GM12878 (cell line): Measurements from ENCODE around the gene CD248. TPM values are rescaled to one million over a fixed set of nuclear protein-coding genes. Genes with fewer than 3 reads are reported as not detected.

Experiments used
- ATAC-seq: fragments of 200-7000 bp; cut with Tn5 transposase; 3 replicates; pipeline ENCODE4 v1.9.1; 2020; ENCODE audit warnings: mild to moderate bottlenecking, moderate library complexity
- BruUV-seq: library from RNA; stranded (reverse); fragments of 400-500 nt; replicated peaks from 2 replicates; lab custom pipeline; 2021; lab: Mats Ljungman, UMichigan
- CTCF ChIA-PET: fragments of 300-600 bp; sonication (Branson Sonifier 250); formaldehyde crosslinking; extraction: SDS; loops from one replicate; lab custom pipeline; 2021; ENCODE audit warnings: inconsistent platforms; lab: Yijun Ruan, JAX
- POLR2A ChIA-PET: fragments of 350-600 bp; formaldehyde crosslinking; extraction: SDS; loops from one replicate; lab custom pipeline; 2021; ENCODE audit warnings: inconsistent platforms; lab: Charles Lee
- RAD21 ChIA-PET: fragments of 300-600 bp; sonication (Branson Sonifier 250); formaldehyde crosslinking; loops from one replicate; lab custom pipeline; 2023; ENCODE audit warnings: antibody characterized with exemption; ENCODE audit not compliant: unreplicated experiment; lab: Charles Lee
- SMC1A ChIA-PET: fragments of 300-600 bp; sonication (Branson Sonifier 250); formaldehyde crosslinking; loops from one replicate; lab custom pipeline; 2023; ENCODE audit not compliant: unreplicated experiment, uncharacterized antibody; lab: Charles Lee
- DNase-seq: peaks from one replicate; pipeline ENCODE4 v3.0.0-alpha.2; 2011; ENCODE audit warnings: low read depth, low spot score
- FAIRE-seq: peaks from 3 replicates; lab custom pipeline; 2011; peaks lifted over from hg19 to GRCh38; lab: Jason Lieb, UNC
- H2AFZ ChIP-seq: 2 replicates; pipeline ENCODE4 v1.6.0; 2011; ENCODE audit warnings: low read depth, low read length, control low read depth; ENCODE audit not compliant: control insufficient read depth
- H3K27ac ChIP-seq: 2 replicates; pipeline ENCODE4 v1.5.1; 2011; ENCODE audit warnings: control low read depth; ENCODE audit not compliant: control insufficient read depth, insufficient read depth
- H3K27me3 ChIP-seq, 2 experiments: replicated peaks in 1 of 2; 2 replicates each; pipeline versions ENCODE4 v1.6.0 to v1.6.1; 2011; ENCODE audit warnings: low read length in 1 of 2; ENCODE audit not compliant: control insufficient read depth in 2 of 2, insufficient read depth in 2 of 2
- H3K36me3 ChIP-seq, 2 experiments: 2 replicates each; pipeline ENCODE4 v1.5.1; 2011; ENCODE audit warnings: low read length in 1 of 2; ENCODE audit not compliant: control insufficient read depth in 2 of 2, insufficient read depth in 2 of 2
- H3K4me1 ChIP-seq: 2 replicates; pipeline ENCODE4 v1.6.1; 2011; ENCODE audit warnings: mild to moderate bottlenecking, low read length, moderate library complexity, mixed read lengths; ENCODE audit not compliant: control insufficient read depth, insufficient read depth
- H3K4me2 ChIP-seq: 2 replicates; pipeline ENCODE4 v1.6.0; 2011; ENCODE audit warnings: control low read depth; ENCODE audit not compliant: control insufficient read depth, insufficient read depth
- H3K4me3 ChIP-seq: fragments of 200-600 bp; sonication (generic); 2 replicates; pipeline ENCODE4 v1.5.1; 2016
- H3K79me2 ChIP-seq: 2 replicates; pipeline ENCODE4 v1.6.0; 2011; ENCODE audit warnings: low read length; ENCODE audit not compliant: control insufficient read depth, insufficient read depth
- H3K9ac ChIP-seq: 2 replicates; pipeline ENCODE4 v1.8.0; 2011; ENCODE audit warnings: low read length, control low read depth, mixed read lengths; ENCODE audit not compliant: control insufficient read depth, insufficient read depth
- H3K9me3 ChIP-seq: replicated peaks from 3 replicates; pipeline ENCODE4 v1.5.1; 2011; ENCODE audit warnings: mild to moderate bottlenecking, low read length; ENCODE audit not compliant: control insufficient read depth, insufficient read depth
- H4K20me1 ChIP-seq: 2 replicates; pipeline ENCODE4 v1.6.0; 2011; ENCODE audit not compliant: control insufficient read depth, insufficient read depth
- BCL11A ChIP-seq: IDR thresholded peaks from 2 replicates; pipeline ENCODE4 v1.6.1; 2011; ENCODE audit warnings: low read depth, low read length
- EGR1 ChIP-seq, 2 experiments: IDR thresholded peaks; 1 replicate in 1 of 2; 2 replicates in 1 of 2; pipeline ENCODE4 v1.6.1; 2011 to 2012; ENCODE audit warnings: low read depth in 2 of 2, low read length in 2 of 2, borderline replicate concordance in 1 of 2, mild to moderate bottlenecking in 1 of 2, moderate library complexity in 1 of 2
- HDGF ChIP-seq: fragments of 450-650 bp; IDR thresholded peaks from 2 replicates; pipeline ENCODE4 v1.6.1; 2016; ENCODE audit warnings: antibody characterized with exemption
- IKZF1 ChIP-seq: fragments of 450-650 bp; conservative IDR thresholded peaks from 2 replicates; pipeline ENCODE4 v1.6.1; 2017; ENCODE audit warnings: antibody characterized with exemption, mild to moderate bottlenecking
- KAT2A ChIP-seq: conservative IDR thresholded peaks from 2 replicates; pipeline ENCODE4 v1.6.1; 2011; ENCODE audit warnings: low read depth, low read length; ENCODE audit not compliant: control insufficient read depth
- MTA3 ChIP-seq: IDR thresholded peaks from 2 replicates; pipeline ENCODE4 v1.6.1; 2012; ENCODE audit warnings: low read length, inconsistent platforms, borderline replicate concordance
- MYB ChIP-seq: fragments of 150-350 bp; IDR thresholded peaks from 2 replicates; pipeline ENCODE4 v1.6.1; 2014; ENCODE audit warnings: mild to moderate bottlenecking, low read depth, low read length, borderline replicate concordance
- NR2C1 ChIP-seq: fragments of 450-650 bp; IDR thresholded peaks from 2 replicates; pipeline ENCODE4 v1.6.1; 2017; ENCODE audit warnings: antibody characterized with exemption, mild to moderate bottlenecking, moderate library complexity
- NR2C2 ChIP-seq: IDR thresholded peaks from 2 replicates; pipeline ENCODE4 v1.6.1; 2011; ENCODE audit warnings: borderline replicate concordance, low read depth; ENCODE audit not compliant: control insufficient read depth, insufficient read length
- PML ChIP-seq: IDR thresholded peaks from 2 replicates; pipeline ENCODE4 v1.6.1; 2012; ENCODE audit warnings: low read length, inconsistent platforms
- POLR2AphosphoS2 ChIP-seq: IDR thresholded peaks from 2 replicates; pipeline ENCODE4 v1.6.1; 2011; ENCODE audit warnings: low read depth, mild to moderate bottlenecking, low read length, improper control_type of control experiment, moderate library complexity
- RCOR1 ChIP-seq: conservative IDR thresholded peaks from 2 replicates; pipeline ENCODE4 v1.6.1; 2012; ENCODE audit warnings: low read depth, low read length, improper control_type of control experiment
- SIN3A ChIP-seq: IDR thresholded peaks from 2 replicates; pipeline ENCODE4 v1.6.1; 2012; ENCODE audit warnings: low read depth, low read length, improper control_type of control experiment
- SMAD1 ChIP-seq: fragments of 450-650 bp; IDR thresholded peaks from 2 replicates; pipeline ENCODE4 v1.6.1; 2018; ENCODE audit warnings: mild to moderate bottlenecking, low read depth; ENCODE audit not compliant: partially characterized antibody
- TARDBP ChIP-seq: IDR thresholded peaks from 2 replicates; pipeline ENCODE4 v1.6.1; 2016; ENCODE audit warnings: borderline replicate concordance
- ZNF622 ChIP-seq: fragments of 450-650 bp; IDR thresholded peaks from 2 replicates; pipeline ENCODE4 v1.6.1; 2017; ENCODE audit warnings: mild to moderate bottlenecking, inconsistent platforms
- WGBS: methylation state at CpG from one replicate; pipeline ENCODE4 v1.1.6; 2016; ENCODE audit warnings: low lambda C conversion rate; ENCODE audit not compliant: insufficient replicate concordance, insufficient coverage; ENCODE audit errors: missing lambda C conversion rate; 5-methylcytosine and 5-hydroxymethylcytosine counted together
- in situ Hi-C: fragments of 300-500 bp; cut with MboI; formaldehyde crosslinking; loops from 9 replicates; pipeline ENCODE4 v1.14.3; 2018; ENCODE audit warnings: mixed read lengths
- intact Hi-C: fragments of 100-400 bp; cut with micrococcal nuclease; formaldehyde crosslinking; loops from one replicate; pipeline ENCODE4 v1.14.2; 2022; ENCODE audit not compliant: unreplicated experiment
- polyA plus RNA-seq, 11 experiments: library from polyadenylated mRNA; depleted of rRNA in 4 of 11; unstranded in 6 of 11; stranded (reverse) in 5 of 11; fragments of >200 nt; fragmentation: Nextera tagmentation in 4 of 11; fragmentation: Illumina TruSeq in 1 of 11; extraction: Ambion mirVana in 4 of 11; extraction: Trizol in 1 of 11; gene quantifications; 1 replicate in 1 of 11; 2 replicates in 10 of 11; pipeline versions ENCODE4 v1.2.1 to v1.2.3, GENCODE V29; 2011 to 2016; ENCODE audit warnings: inconsistent platforms in 2 of 11, missing spikeins in 2 of 11, low read depth in 1 of 11
- total RNA-seq, 4 experiments: library from RNA; depleted of rRNA in 3 of 4; stranded (reverse); fragments of >200 nt in 3 of 4; fragmentation: Illumina TruSeq in 1 of 4; extraction: Trizol in 1 of 4; gene quantifications; 2 replicates each; pipeline versions ENCODE4 v1.2.1 to v1.2.3, GENCODE V29; 2013 to 2021
- TF ChIP-seq, protein P1 (sequence below): fragments of 450-650 bp; IDR thresholded peaks from 2 replicates; pipeline ENCODE4 v1.6.1; 2016; ENCODE audit warnings: mild to moderate bottlenecking, moderate library complexity, borderline replicate concordance

Gene CD248
- total and polyA plus RNA-seq, 10 of the 15 experiments (the other 5 are each of a cell fraction or from before 2014, with no cell fraction given), result 0.10 to 0.21 (median 0.20) TPM; not detected in 7

DNA sequence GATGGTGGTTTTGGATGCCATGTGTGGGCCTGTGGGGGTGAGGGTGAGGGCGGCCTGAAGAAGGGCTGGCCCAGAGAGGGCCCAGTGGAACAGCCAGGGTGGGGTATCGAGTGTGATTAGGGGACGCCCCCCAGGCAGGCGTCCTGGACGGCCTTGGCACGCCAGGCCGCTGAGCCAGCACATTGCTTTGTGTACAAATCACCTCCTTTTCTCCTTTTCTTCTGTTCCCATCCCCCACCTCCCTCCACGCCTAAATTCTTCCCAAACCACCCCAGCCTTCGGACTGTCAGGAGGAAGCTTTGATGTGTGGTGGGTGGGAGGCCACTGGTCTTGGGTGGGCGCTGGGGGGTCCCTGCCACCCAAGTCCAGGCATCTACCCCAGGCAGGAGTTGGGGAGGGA, 7.8 kb upstream of the CD248 start:
- ChIA-PET CTCF (interaction anchor here (3.8 kb wide), 1 partner anchor 13 kb away, joined by 34 read pairs; no protein-coding TSS in a partner anchor), RAD21 (interaction anchor here (1.0 kb wide), 1 partner anchor 11 kb away, joined by 3 read pairs; no protein-coding TSS in a partner anchor), POLR2A (no interaction called here), SMC1A (interaction anchor here (3.4 kb wide), 1 partner anchor 13 kb away, joined by 12 read pairs; no protein-coding TSS in a partner anchor)
- ATAC-seq (no peak), DNase-seq (no peak), FAIRE-seq (no peak)
- no peak overlapping the region for H3K4me3 ChIP-seq
- H3K79me2 ChIP-seq, result no peaks in the 10 kb centered on the region
- 42% methylated on average over 10 of the region's 10 CpGs for WGBS
- no peaks in the 10 kb centered on the region; a peak in 1 of 4 replicates for H3K27me3 ChIP-seq
- in situ Hi-C loops, result no loop called here
- no peak overlapping the region for H2AFZ ChIP-seq
- no peaks in the 10 kb centered on the region for H3K36me3 ChIP-seq
- no peaks in the 10 kb centered on the region for H4K20me1 ChIP-seq
- no peak overlapping the region for H3K27ac ChIP-seq
- no peaks in the 10 kb centered on the region; the same call in 2 of the 3 replicates for H3K9me3 ChIP-seq
- BruUV-seq, result no TSS peak
- intact Hi-C loops, result no loop called here
- H3K4me1 ChIP-seq, result peaks cover 10% of the 10 kb centered on the region; the same call in 1 of the 2 replicates
- no peak overlapping the region for H3K4me2 ChIP-seq
- H3K9ac ChIP-seq, result no peak overlapping the region
- TF ChIP-seq MYB (no peak), HDGF (no peak), NR2C1 (no peak), SMAD1 (no peak), RCOR1 (no peak), NR2C2 (no peak), SIN3A (no peak), POLR2AphosphoS2 (no peak), KAT2A (no peak), PML (no peak), BCL11A (no peak), MTA3 (no peak), TARDBP (no peak), EGR1 (IDR thresholded peaks at IDR 0.05; ENCODE audit: borderline replicate concordance in 1 of 2, low read depth in 2 of 2, low read length in 2 of 2) (no peak), ZNF622 (no peak), IKZF1 (no peak)
- TF ChIP-seq, protein P1, sequence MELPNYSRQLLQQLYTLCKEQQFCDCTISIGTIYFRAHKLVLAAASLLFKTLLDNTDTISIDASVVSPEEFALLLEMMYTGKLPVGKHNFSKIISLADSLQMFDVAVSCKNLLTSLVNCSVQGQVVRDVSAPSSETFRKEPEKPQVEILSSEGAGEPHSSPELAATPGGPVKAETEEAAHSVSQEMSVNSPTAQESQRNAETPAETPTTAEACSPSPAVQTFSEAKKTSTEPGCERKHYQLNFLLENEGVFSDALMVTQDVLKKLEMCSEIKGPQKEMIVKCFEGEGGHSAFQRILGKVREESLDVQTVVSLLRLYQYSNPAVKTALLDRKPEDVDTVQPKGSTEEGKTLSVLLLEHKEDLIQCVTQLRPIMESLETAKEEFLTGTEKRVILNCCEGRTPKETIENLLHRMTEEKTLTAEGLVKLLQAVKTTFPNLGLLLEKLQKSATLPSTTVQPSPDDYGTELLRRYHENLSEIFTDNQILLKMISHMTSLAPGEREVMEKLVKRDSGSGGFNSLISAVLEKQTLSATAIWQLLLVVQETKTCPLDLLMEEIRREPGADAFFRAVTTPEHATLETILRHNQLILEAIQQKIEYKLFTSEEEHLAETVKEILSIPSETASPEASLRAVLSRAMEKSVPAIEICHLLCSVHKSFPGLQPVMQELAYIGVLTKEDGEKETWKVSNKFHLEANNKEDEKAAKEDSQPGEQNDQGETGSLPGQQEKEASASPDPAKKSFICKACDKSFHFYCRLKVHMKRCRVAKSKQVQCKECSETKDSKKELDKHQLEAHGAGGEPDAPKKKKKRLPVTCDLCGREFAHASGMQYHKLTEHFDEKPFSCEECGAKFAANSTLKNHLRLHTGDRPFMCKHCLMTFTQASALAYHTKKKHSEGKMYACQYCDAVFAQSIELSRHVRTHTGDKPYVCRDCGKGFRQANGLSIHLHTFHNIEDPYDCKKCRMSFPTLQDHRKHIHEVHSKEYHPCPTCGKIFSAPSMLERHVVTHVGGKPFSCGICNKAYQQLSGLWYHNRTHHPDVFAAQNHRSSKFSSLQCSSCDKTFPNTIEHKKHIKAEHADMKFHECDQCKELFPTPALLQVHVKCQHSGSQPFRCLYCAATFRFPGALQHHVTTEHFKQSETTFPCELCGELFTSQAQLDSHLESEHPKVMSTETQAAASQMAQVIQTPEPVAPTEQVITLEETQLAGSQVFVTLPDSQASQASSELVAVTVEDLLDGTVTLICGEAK, result no peak
